Measurements from ENCODE around the gene GPR42.
"Not testable (repeated sequence)": the region's sequence is repeated elsewhere in the genome, so short reads cannot be mapped to it uniquely, and the experiment has no call there.

Gene GPR42

GRCh38 chr19:35397064-35397463 is 26.2 kb downstream of the GPR42 start:
- no peak for DNase-seq

GRCh38 chr19:35398570-35398969 is 27.7 kb downstream of the GPR42 start:
- DNase-seq, result no peak

GRCh38 chr19:35399231-35399630 is 28.4 kb downstream of the GPR42 start:
- no peak for DNase-seq

- no peak for DNase-seq
Measured at GRCh38 chr19:35399948-35400772, 29.3 kb downstream of the GPR42 start.

- DNase-seq, result no peak
Measured at GRCh38 chr19:35400773-35401100, 29.9 kb downstream of the GPR42 start.

GRCh38 chr19:35401416-35401815 is 30.5 kb downstream of the GPR42 start:
- not testable (repeated sequence) for DNase-seq

- DNase-seq, result no peak
Measured at GRCh38 chr19:35403116-35403760, 32.4 kb downstream of the GPR42 start.

GRCh38 chr19:35404879-35405622 is 34.2 kb downstream of the GPR42 start:
- DNase-seq, result peak; percentile 85

GRCh38 chr19:35407619-35408018 is 36.8 kb downstream of the GPR42 start:
- no peak for DNase-seq

GRCh38 chr19:35408284-35409171 is 37.7 kb downstream of the GPR42 start:
- DNase-seq, result no peak

GRCh38 chr19:35409191-35409590 is 38.3 kb downstream of the GPR42 start:
- DNase-seq, result no peak

GRCh38 chr19:35410487-35410886 is 39.6 kb downstream of the GPR42 start:
- DNase-seq, result no peak

GRCh38 chr19:35414442-35414841 is 43.6 kb downstream of the GPR42 start:
- DNase-seq, result no peak

GRCh38 chr19:35416331-35416730 is 45.5 kb downstream of the GPR42 start:
- DNase-seq, result no peak

GRCh38 chr19:35417278-35417677 is 46.4 kb downstream of the GPR42 start:
- DNase-seq, result no peak

GRCh38 chr19:35417713-35418534 is 47.1 kb downstream of the GPR42 start:
- DNase-seq, result no peak

GRCh38 chr19:35419046-35419445 is 48.2 kb downstream of the GPR42 start:
- DNase-seq, result no peak

GRCh38 chr19:35419805-35420204 is 48.9 kb downstream of the GPR42 start:
- no peak for DNase-seq

- no peak for DNase-seq
Measured at GRCh38 chr19:35421362-35421761, 50.5 kb downstream of the GPR42 start.

Data from fibroblast of upper back skin (primary cell).